K562 (cell line): ENCODE data around the gene GIT2. TPM values are rescaled to one million over a fixed set of nuclear protein-coding genes. Genes with fewer than 3 reads are reported as not detected.

ENCODE experiments used
- ARID4B ChIP-seq: sonication (generic); formaldehyde crosslinking; IDR thresholded peaks from 2 replicates; pipeline ENCODE4 v1.8.0; 2022; ENCODE audit warnings: mild to moderate bottlenecking, missing genetic modification reagents
- ATF6 ChIP-seq: sonication (generic); formaldehyde crosslinking; IDR thresholded peaks from 2 replicates; pipeline ENCODE4 v1.4.0; 2020; ENCODE audit warnings: mild to moderate bottlenecking, missing genetic modification reagents
- C11orf30 ChIP-seq: fragments of 450-650 bp; IDR thresholded peaks from 2 replicates; pipeline ENCODE4 v1.6.1; 2016; ENCODE audit warnings: low read depth, mild to moderate bottlenecking
- DACH1 ChIP-seq: fragments of 450-650 bp; IDR thresholded peaks from 2 replicates; pipeline ENCODE4 v1.6.1; 2018; ENCODE audit not compliant: partially characterized antibody
- ESRRB ChIP-seq: fragments of 250-450 bp; sonication (Bioruptor Pico); IDR thresholded peaks from 2 replicates; pipeline ENCODE4 v1.5.0; 2020; ENCODE audit warnings: mild to moderate bottlenecking, moderate library complexity, borderline replicate concordance
- ETV6 ChIP-seq, 3 experiments: fragments of 150-350 bp in 1 of 3; sonication (generic) in 1 of 3; formaldehyde crosslinking in 1 of 3; IDR thresholded peaks; 2 replicates each; pipeline versions ENCODE4 v1.6.1 to v1.8.0; 2014 to 2022; ENCODE audit warnings: borderline replicate concordance in 2 of 3, low read depth in 2 of 3, antibody characterized with exemption in 1 of 3, low read length in 1 of 3, mild to moderate bottlenecking in 1 of 3, missing genetic modification reagents in 1 of 3
- FOXA1 ChIP-seq: fragments of 450-650 bp; IDR thresholded peaks from 2 replicates; pipeline ENCODE4 v1.6.1; 2016; ENCODE audit warnings: mild to moderate bottlenecking, borderline replicate concordance
- FOXM1 ChIP-seq, 2 experiments: fragments of 450-650 bp in 1 of 2; sonication (generic) in 1 of 2; formaldehyde crosslinking in 1 of 2; IDR thresholded peaks; 2 replicates each; pipeline versions ENCODE4 v1.6.1 to v1.9.0; 2017 to 2022; ENCODE audit warnings: low read depth in 2 of 2, mild to moderate bottlenecking in 2 of 2, missing genetic modification reagents in 1 of 2, moderate library complexity in 1 of 2
- GATAD2B ChIP-seq: fragments of 450-650 bp; IDR thresholded peaks from 2 replicates; pipeline ENCODE4 v1.6.1; 2017; ENCODE audit warnings: mild to moderate bottlenecking, borderline replicate concordance
- MCM3 ChIP-seq: fragments of 450-650 bp; IDR thresholded peaks from 2 replicates; pipeline ENCODE4 v1.6.1; 2016
- OTX1 ChIP-seq: fragments of 450-650 bp; formaldehyde crosslinking; IDR thresholded peaks from 2 replicates; pipeline ENCODE4 v1.4.0; 2022; ENCODE audit warnings: mild to moderate bottlenecking
- PHF21A ChIP-seq: fragments of 450-650 bp; IDR thresholded peaks from 2 replicates; pipeline ENCODE4 v1.6.1; 2017; ENCODE audit warnings: low read depth, borderline replicate concordance
- PHF8 ChIP-seq: fragments of 200-600 bp; sonication (generic); IDR thresholded peaks from 2 replicates; pipeline ENCODE4 v1.6.1; 2012; ENCODE audit warnings: mixed run types, mild to moderate bottlenecking, inconsistent platforms, low read length, moderate library complexity, borderline replicate concordance
- SETDB1 ChIP-seq: IDR thresholded peaks from one replicate; pipeline ENCODE4 v1.6.1; 2012; ENCODE audit warnings: low read length, control low read depth, inconsistent platforms
- U2AF1 ChIP-seq: fragments of 200-400 bp; formaldehyde crosslinking; optimal IDR thresholded peaks from 2 replicates; pipeline ENCODE3; 2017; ENCODE audit warnings: mild to moderate bottlenecking, low read depth, low read length, moderate library complexity
- ZBTB12 ChIP-seq: fragments of 250-450 bp; sonication (Bioruptor Pico); IDR thresholded peaks from 2 replicates; pipeline ENCODE4 v1.4.0; 2020
- ZEB2 ChIP-seq: fragments of 450-650 bp; IDR thresholded peaks from 2 replicates; pipeline ENCODE4 v1.6.1; 2016
- ZNF436 ChIP-seq: fragments of 250-450, 450-650 bp; sonication (Bioruptor Pico); formaldehyde crosslinking; IDR thresholded peaks from 2 replicates; pipeline ENCODE4 v1.7.0; 2020; ENCODE audit warnings: mild to moderate bottlenecking
- ZNF695 ChIP-seq: fragments of 450-650 bp; formaldehyde crosslinking; IDR thresholded peaks from 2 replicates; pipeline ENCODE4 v1.4.0; 2020; ENCODE audit warnings: mild to moderate bottlenecking, moderate library complexity
- ZNF699 ChIP-seq: fragments of 250-450 bp; sonication (Bioruptor Pico); IDR thresholded peaks from 2 replicates; pipeline ENCODE4 v1.8.0; 2021; ENCODE audit warnings: mild to moderate bottlenecking, moderate library complexity; ENCODE audit not compliant: insufficient replicate concordance
- polyA plus RNA-seq, 8 experiments: library from polyadenylated mRNA; depleted of rRNA in 4 of 8; stranded (reverse) in 5 of 8; unstranded in 3 of 8; fragments of >200 nt; fragmentation: Nextera tagmentation in 2 of 8; fragmentation: Illumina TruSeq in 1 of 8; extraction: Ambion mirVana in 2 of 8; extraction: Trizol in 1 of 8; gene quantifications; 2 replicates each; pipeline versions ENCODE4 v1.2.1 to v1.2.3, GENCODE V29; 2011 to 2014; ENCODE audit warnings: inconsistent platforms in 1 of 8, missing spikeins in 1 of 8
- total RNA-seq, 7 experiments: library from RNA; depleted of rRNA in 6 of 7; stranded (reverse); fragments of >200 nt in 6 of 7; fragmentation: Illumina TruSeq in 2 of 7; extraction: Trizol in 2 of 7; gene quantifications; 2 replicates each; pipeline versions ENCODE4 v1.2.1 to v1.2.3, GENCODE V29; 2011 to 2021; ENCODE audit warnings: low replicate concordance in 1 of 7

Gene GIT2
- total and polyA plus RNA-seq, 9 of the 15 experiments (the other 6 are each of a cell fraction or from before 2014, with no cell fraction given), result 4.0 to 30.4 (median 23.5) TPM

GRCh38 chr12:109880043-109880931 lies 115.9 kb downstream of the GIT2 start, which contains the start of gene GLTP (continued):
- no peak for TF ChIP-seq ESRRB (CRISPR knock-in tag)
- no peak for TF ChIP-seq PHF21A
- TF ChIP-seq ETV6 (IDR thresholded peaks at IDR 0.05; ENCODE audit: borderline replicate concordance in 1 of 2, low read depth in 2 of 2, low read length in 1 of 2), result no peak
- TF ChIP-seq ETV6 (CRISPR knock-in tag; IDR thresholded peaks at IDR 0.05; ENCODE audit: borderline replicate concordance), result no peak
- no peak for TF ChIP-seq FOXA1
- no peak for TF ChIP-seq ATF6 (CRISPR knock-in tag)
- no peak for TF ChIP-seq ZNF436 (CRISPR knock-in tag)
- TF ChIP-seq ARID4B (CRISPR knock-in tag), result peak; percentile 26; the same call in 1 of the 2 replicates
- 0 out of 2 replicates have a peak, but pooled peaks have one; percentile 16 for TF ChIP-seq OTX1 (CRISPR knock-in tag)
- no peak for TF ChIP-seq ZEB2
- no peak for TF ChIP-seq SETDB1
- no peak for TF ChIP-seq ZNF695 (CRISPR knock-in tag)
- no peak for TF ChIP-seq C11orf30
- no peak for TF ChIP-seq U2AF1
- no peak for TF ChIP-seq ZNF699 (CRISPR knock-in tag)
- peak; percentile 62; the same call in 1 of the 2 replicates for TF ChIP-seq PHF8
- no peak for TF ChIP-seq MCM3
- peak; percentile 21; the same call in 1 of the 2 replicates for TF ChIP-seq ZBTB12 (CRISPR knock-in tag)
- no peak for TF ChIP-seq FOXM1 (IDR thresholded peaks at IDR 0.05; ENCODE audit: low read depth)
- TF ChIP-seq FOXM1 (CRISPR knock-in tag; IDR thresholded peaks at IDR 0.05; ENCODE audit: low read depth), result no peak
- peak; percentile 96; the same call in 1 of the 2 replicates for TF ChIP-seq GATAD2B
- no peak for TF ChIP-seq DACH1
